Measurements from ENCODE around the gene TMEM123.

DNA sequence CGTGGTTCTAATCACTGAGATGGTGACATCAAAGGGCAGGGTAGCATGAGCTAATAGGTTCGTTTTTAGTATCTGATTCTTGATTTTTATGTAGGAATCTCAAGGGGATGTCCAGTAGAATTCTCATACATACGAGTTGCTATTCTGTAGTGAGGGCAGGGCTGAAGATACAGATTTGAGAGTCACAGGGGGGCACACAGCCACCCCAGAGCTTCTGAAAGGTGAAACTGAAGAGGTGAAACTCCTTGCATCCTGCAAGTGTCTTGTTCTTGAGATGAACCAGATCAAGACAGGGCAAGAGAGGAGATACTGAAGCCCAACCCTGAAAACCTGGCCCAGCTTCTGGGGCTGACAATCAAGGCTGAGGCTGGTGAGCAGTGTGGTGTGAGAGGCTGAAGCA lies 35.6 kb upstream of the TMEM123 start:
- TF ChIP-seq, protein P1, sequence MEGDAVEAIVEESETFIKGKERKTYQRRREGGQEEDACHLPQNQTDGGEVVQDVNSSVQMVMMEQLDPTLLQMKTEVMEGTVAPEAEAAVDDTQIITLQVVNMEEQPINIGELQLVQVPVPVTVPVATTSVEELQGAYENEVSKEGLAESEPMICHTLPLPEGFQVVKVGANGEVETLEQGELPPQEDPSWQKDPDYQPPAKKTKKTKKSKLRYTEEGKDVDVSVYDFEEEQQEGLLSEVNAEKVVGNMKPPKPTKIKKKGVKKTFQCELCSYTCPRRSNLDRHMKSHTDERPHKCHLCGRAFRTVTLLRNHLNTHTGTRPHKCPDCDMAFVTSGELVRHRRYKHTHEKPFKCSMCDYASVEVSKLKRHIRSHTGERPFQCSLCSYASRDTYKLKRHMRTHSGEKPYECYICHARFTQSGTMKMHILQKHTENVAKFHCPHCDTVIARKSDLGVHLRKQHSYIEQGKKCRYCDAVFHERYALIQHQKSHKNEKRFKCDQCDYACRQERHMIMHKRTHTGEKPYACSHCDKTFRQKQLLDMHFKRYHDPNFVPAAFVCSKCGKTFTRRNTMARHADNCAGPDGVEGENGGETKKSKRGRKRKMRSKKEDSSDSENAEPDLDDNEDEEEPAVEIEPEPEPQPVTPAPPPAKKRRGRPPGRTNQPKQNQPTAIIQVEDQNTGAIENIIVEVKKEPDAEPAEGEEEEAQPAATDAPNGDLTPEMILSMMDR (IDR thresholded peaks at IDR 0.05), result no peak
- TF ChIP-seq, protein P2, sequence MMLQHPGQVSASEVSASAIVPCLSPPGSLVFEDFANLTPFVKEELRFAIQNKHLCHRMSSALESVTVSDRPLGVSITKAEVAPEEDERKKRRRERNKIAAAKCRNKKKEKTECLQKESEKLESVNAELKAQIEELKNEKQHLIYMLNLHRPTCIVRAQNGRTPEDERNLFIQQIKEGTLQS (CRISPR knock-in tag; conservative IDR thresholded peaks at IDR 0.05), result no peak
- TF ChIP-seq ZNF263 (CRISPR knock-in tag; IDR thresholded peaks at IDR 0.05; ENCODE audit: low read depth) (no peak), TEAD4 (CRISPR knock-in tag; IDR thresholded peaks at IDR 0.05) (no peak), ZNF532 (CRISPR knock-in tag; IDR thresholded peaks at IDR 0.05; ENCODE audit: borderline replicate concordance) (no peak), GTF2I (CRISPR knock-in tag; conservative IDR thresholded peaks at IDR 0.05) (no peak), RELA (CRISPR knock-in tag; IDR thresholded peaks at IDR 0.05; ENCODE audit: borderline replicate concordance) (no peak), MLX (CRISPR knock-in tag; IDR thresholded peaks at IDR 0.05) (no peak)
- TF ChIP-seq, protein P3, sequence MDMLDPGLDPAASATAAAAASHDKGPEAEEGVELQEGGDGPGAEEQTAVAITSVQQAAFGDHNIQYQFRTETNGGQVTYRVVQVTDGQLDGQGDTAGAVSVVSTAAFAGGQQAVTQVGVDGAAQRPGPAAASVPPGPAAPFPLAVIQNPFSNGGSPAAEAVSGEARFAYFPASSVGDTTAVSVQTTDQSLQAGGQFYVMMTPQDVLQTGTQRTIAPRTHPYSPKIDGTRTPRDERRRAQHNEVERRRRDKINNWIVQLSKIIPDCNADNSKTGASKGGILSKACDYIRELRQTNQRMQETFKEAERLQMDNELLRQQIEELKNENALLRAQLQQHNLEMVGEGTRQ (CRISPR knock-in tag; IDR thresholded peaks at IDR 0.05), result no peak
